HEK293T (cell line): ENCODE results near the gene KLF12.

Experiments
- ARNT ChIP-seq: fragments of 450-650 bp; IDR thresholded peaks from 2 replicates; pipeline ENCODE4 v1.6.1; 2017; ENCODE audit warnings: mild to moderate bottlenecking
- BHLHE40 ChIP-seq: fragments of 450-650 bp; IDR thresholded peaks from 2 replicates; pipeline ENCODE4 v1.6.1; 2016; ENCODE audit warnings: mild to moderate bottlenecking, moderate library complexity, borderline replicate concordance
- ELF4 ChIP-seq: fragments of 450-650 bp; IDR thresholded peaks from 2 replicates; pipeline ENCODE4 v1.6.1; 2017; ENCODE audit warnings: antibody characterized with exemption
- FOXK2 ChIP-seq: fragments of 450-650 bp; IDR thresholded peaks from 2 replicates; pipeline ENCODE4 v1.6.1; 2016; ENCODE audit warnings: mild to moderate bottlenecking
- FOXM1 ChIP-seq: fragments of 450-650 bp; IDR thresholded peaks from 2 replicates; pipeline ENCODE4 v1.6.1; 2017; ENCODE audit warnings: mild to moderate bottlenecking, borderline replicate concordance
- HDGF ChIP-seq: fragments of 450-650 bp; IDR thresholded peaks from 2 replicates; pipeline ENCODE4 v1.6.1; 2017; ENCODE audit warnings: antibody characterized with exemption, borderline replicate concordance
- L3MBTL2 ChIP-seq: fragments of 450-650 bp; conservative IDR thresholded peaks from 2 replicates; pipeline ENCODE4 v1.6.1; 2016; ENCODE audit warnings: mild to moderate bottlenecking
- LEF1 ChIP-seq: fragments of 450-650 bp; IDR thresholded peaks from 2 replicates; pipeline ENCODE4 v1.6.1; 2017; ENCODE audit warnings: mild to moderate bottlenecking, borderline replicate concordance
- NFRKB ChIP-seq: fragments of 450-650 bp; IDR thresholded peaks from 2 replicates; pipeline ENCODE4 v1.6.1; 2016; ENCODE audit warnings: mild to moderate bottlenecking, moderate library complexity
- SP1 ChIP-seq: fragments of 450-650 bp; IDR thresholded peaks from 2 replicates; pipeline ENCODE4 v1.6.1; 2017
- SUZ12 ChIP-seq: fragments of 450-650 bp; IDR thresholded peaks from 2 replicates; pipeline ENCODE4 v1.6.1; 2016; ENCODE audit warnings: mild to moderate bottlenecking
- TARDBP ChIP-seq: fragments of 450-650 bp; IDR thresholded peaks from 2 replicates; pipeline ENCODE4 v1.6.1; 2016
- ZNF384 ChIP-seq: fragments of 450-650 bp; IDR thresholded peaks from 2 replicates; pipeline ENCODE4 v1.6.1; 2016
- TF ChIP-seq, protein P1 (sequence below): fragments of 450-650 bp; IDR thresholded peaks from 2 replicates; pipeline ENCODE4 v1.6.1; 2016

DNA sequence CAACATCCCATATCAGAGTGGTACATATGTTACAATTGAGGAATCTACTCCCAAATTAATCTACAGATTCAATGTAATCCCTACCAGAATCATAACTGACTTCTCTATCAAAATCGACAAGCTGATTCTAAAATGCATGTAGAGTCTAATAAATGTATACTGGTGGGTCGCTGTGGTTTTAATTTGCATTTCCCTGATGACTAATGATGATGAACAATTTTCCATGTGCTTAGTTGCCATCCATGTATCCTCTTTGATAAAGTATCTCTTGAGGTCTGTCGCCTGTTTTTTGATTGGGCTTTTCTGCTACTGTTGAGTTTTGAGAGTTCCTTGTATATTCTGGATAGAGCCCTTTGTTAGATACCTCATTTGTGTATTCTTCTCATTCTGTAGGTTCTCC, 43.8 kb downstream of the KLF12 start:
- TF ChIP-seq ARNT: no peak
- TF ChIP-seq SP1: no peak
- TF ChIP-seq, protein P1, sequence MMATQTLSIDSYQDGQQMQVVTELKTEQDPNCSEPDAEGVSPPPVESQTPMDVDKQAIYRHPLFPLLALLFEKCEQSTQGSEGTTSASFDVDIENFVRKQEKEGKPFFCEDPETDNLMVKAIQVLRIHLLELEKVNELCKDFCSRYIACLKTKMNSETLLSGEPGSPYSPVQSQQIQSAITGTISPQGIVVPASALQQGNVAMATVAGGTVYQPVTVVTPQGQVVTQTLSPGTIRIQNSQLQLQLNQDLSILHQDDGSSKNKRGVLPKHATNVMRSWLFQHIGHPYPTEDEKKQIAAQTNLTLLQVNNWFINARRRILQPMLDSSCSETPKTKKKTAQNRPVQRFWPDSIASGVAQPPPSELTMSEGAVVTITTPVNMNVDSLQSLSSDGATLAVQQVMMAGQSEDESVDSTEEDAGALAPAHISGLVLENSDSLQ: no peak
- TF ChIP-seq FOXM1: no peak
- TF ChIP-seq BHLHE40: no peak
- no peak for TF ChIP-seq FOXK2
- TF ChIP-seq ELF4: no peak
- no peak for TF ChIP-seq NFRKB
- no peak for TF ChIP-seq LEF1
- TF ChIP-seq ZNF384: no peak
- TF ChIP-seq L3MBTL2: no peak
- TF ChIP-seq SUZ12: no peak
- no peak for TF ChIP-seq HDGF
- no peak for TF ChIP-seq TARDBP
